Measurements from ENCODE around the gene VPS45.
"Not testable (repeated sequence)": the region's sequence is repeated elsewhere in the genome, so short reads cannot be mapped to it uniquely, and the experiment has no call there.

The VPS45 gene

GRCh38 chr1:150067184-150068108 lies at the start of gene VPS45:
VPS45 (plus strand) TSS chr1:150067776; CDS start chr1:150067858, 82 bp downstream.
- DNase-seq (ENCODE audit: low spot score), result peak; percentile 84

GRCh38 chr1:150018165-150018564 lies 49.4 kb upstream of the VPS45 start:
- no peak for DNase-seq (ENCODE audit: low spot score)

DNA sequence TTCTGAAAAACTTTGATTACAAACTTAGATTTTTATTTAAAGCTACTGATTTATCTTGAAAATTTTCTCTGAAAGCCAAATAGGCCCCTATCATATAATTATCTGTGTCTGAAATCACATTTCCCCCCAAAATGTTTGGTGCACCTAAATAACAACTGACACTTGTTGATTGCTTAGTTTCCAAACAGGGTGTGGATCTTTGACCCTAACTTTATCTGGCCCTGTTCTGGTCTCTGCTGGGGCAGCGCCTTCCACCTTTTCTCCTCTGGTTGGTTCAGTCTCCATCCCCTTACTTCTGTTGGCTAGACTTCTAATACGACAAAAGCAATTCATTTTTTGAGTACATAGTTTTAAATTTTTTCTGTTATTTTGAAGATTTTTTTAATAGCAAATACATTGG lies 46.9 kb upstream of the VPS45 start:
- DNase-seq (ENCODE audit: low spot score), result no peak

DNA sequence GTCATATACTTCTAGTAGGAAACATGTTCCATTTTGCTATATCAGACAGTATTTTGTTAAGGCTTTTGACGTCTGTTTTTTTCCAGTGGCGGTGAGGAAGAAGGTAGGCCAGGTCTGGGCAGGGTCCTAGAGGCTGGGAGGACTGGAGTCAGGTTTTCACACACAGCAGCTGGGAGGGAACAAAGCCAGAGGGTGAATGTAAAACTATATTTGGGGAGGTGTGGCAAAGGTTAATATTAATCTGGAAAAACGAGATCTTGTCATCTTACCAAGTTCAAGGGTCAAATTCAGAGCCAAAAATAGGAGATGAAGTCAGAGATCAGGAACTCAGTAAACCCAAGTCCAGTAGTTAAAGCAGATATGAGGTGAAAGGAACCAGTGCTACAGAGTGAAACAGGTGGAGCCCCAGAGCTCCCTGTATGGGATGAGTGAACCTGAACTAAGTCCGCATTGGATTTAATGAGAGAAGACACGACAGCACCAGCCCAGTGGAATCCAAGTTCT lies 46.3 kb upstream of the VPS45 start:
- no peak for DNase-seq (ENCODE audit: low spot score)

DNA sequence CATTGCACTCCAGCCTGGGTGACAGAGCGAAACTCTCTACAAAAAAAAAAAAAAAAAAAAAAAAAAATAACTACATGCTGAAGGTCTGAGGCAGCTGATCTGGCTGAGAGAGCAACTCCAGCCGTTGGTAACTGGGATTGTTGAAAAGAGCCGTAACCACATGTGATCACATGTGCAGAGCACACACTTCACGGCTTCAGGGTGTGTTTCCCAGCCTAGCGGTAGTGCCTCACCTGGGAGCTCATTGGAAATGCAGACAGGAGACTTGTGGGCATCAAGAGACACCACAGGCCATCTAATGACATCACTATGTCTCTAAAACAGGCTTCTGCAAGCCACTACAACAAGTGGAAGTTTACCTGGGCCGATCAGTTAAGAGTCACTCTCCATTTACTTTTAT lies 45.2 kb upstream of the VPS45 start:
- no peak for DNase-seq (ENCODE audit: low spot score)

DNA sequence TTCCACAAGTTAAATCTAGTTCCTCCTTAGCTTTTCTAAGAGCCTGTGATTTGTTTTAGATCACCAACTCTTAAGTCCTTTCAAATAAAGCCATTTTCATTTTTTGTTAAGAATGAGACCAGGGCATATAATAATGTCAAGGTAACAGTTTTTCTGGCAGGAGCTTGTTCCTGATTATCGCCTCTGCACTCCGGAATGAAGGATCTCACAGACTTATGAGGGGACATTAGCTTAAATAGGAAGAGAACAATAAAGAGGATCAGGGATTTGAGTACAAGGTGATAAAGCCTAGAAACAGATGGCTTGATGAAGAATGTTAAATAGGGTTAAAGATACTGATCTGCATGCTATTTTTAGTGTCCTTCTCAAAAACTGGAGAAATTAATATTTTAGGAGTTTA lies 43.4 kb upstream of the VPS45 start:
- DNase-seq (ENCODE audit: low spot score), result no peak

DNA sequence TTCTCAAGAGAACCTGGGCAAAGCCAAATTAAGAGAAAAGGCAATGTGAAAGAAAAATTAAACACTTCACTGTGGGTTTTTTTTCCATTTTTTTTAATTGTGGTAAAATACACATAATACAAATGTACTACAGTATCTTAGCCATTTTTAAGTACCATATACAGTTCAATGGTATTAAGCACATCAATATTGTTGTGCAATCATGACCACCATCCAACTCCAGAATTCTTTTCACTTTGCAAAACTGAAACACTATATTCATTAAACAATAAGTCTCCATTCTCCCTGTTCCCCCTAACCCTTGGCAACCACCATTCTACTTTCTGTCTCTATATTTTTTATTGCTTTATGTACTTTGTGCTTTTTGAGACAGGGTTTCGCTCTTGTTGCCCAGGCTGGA lies 39.3 kb upstream of the VPS45 start:
- no peak for DNase-seq (ENCODE audit: low spot score)

DNA sequence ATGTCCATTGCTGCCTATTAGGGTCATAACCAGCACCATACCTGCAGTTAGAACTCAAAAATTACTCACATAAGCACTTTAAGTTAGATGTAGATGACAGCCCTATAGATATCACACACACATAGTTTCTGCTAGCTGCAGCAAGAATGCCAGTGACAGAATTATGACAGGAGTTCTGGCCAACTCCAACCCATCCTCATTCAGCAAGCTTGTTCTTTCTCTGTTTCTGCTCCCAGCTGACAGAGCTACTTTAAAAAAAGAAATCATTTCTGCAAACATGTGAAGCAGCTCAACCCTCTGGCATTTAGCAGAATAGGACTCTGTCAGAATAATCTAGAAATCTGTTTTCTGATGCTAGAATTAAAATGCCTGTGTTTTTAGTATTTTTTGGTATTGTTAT lies 33.2 kb upstream of the VPS45 start:
- no peak for DNase-seq (ENCODE audit: low spot score)

DNA sequence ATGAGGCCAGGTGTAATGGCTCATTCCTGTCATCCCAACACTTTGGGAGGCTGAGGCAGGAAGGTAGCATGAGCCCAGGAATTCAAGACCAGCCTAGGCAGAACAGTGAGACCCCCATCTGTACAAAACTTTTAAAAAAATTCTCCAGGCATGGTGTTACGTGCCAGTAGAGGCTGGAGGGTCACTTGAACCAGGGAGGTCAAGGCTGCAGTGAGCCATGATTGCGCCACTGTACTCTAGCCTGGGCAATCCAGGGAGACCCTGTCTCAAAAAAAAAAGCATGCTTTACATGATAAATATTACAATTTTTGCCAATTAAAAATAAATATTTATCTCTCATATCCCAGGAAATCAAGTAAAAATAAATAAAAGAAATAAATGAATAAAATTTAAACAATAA lies 17.6 kb upstream of the VPS45 start:
- DNase-seq (ENCODE audit: low spot score), result no peak

GRCh38 chr1:150051089-150051373 lies 16.5 kb upstream of the VPS45 start:
- DNase-seq (ENCODE audit: low spot score), result no peak

DNA sequence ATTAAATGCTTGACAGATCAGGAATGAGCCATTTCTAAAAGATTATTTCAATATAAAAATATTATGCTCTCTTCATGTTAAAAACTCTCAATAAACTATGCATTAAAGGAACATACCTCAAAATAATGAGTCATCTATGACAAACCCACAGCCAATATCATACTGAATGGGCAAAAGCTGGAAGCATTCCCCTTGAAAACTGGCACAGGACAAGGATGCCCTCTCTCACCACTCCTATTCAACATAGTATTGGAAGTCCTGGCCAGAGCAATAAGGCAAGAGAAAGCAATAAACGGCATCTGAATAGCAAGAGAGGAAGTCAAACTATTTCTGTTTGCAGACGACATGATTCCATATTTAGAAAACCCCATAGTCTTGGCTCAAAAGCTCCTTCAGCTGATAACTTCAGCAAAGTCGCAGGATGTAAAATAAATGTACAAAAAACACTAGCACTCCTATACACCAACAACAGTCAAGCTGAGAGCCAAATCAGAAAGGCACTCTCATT lies 15.6 kb upstream of the VPS45 start:
- not testable (repeated sequence) for DNase-seq (ENCODE audit: low spot score)

GRCh38 chr1:150053926-150054325 lies 13.7 kb upstream of the VPS45 start:
- DNase-seq (ENCODE audit: low spot score), result no peak

- not testable (repeated sequence) for DNase-seq (ENCODE audit: low spot score)
These were observed 12.1 kb upstream of the VPS45 start for GRCh38 chr1:150055507-150055906.

DNA sequence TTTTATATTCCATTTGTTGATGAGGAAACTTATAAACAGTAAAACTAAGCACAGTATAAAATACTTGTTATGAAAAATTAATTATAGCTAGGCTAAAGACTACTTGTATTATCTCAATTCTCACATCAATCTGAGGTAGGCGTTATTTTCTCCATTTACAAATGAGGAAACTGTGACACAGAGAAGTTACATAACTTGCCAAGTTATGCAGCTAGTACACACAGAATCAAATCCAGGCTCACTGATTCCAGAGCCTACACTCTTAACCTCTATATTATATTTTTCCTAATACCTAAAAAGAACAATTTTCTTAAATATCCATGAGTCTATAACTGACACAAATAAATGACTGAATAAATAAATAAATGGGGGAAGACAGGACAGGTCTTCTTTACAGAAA lies 11.2 kb upstream of the VPS45 start:
- no peak for DNase-seq (ENCODE audit: low spot score)

DNA sequence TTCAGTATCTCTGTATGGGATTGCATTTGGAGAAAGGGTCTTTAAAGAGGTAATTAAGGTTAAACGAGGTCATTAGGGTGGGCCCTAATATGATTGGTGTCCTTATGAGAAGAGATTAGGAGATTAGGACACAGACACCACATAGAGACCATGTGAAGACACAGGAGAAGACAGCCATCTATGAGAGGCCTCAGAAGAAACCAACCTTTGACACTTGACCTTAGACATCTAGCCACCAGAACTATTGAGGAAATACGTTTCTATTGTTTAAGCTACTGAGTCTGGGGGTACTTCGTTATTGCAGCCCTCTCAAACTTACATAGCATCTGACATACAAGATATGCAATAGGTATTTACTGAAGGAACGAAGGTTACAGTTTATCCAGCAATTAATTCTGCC lies 7.3 kb upstream of the VPS45 start:
- DNase-seq (ENCODE audit: low spot score), result no peak

GRCh38 chr1:150061632-150062101 lies 5.9 kb upstream of the VPS45 start:
- no peak for DNase-seq (ENCODE audit: low spot score)

DNA sequence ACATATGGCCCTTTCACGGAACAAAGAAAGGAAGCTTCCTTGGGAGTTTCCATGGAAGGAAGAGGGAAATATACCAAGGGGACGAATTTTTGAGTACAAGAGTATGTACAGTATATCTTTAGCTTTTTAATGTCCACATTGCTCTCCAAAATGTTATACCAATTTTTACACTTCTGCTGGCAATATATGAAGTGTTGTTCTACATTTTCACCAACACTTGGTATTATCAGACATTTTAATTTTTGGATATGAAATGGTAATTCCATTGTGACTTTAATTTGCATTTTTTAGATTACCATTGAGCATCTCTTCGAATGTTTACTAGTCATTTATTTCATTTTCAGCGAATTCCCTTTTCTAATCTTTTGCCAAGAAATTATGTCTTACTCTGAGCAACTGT lies 5.5 kb upstream of the VPS45 start:
- no peak for DNase-seq (ENCODE audit: low spot score)

DNA sequence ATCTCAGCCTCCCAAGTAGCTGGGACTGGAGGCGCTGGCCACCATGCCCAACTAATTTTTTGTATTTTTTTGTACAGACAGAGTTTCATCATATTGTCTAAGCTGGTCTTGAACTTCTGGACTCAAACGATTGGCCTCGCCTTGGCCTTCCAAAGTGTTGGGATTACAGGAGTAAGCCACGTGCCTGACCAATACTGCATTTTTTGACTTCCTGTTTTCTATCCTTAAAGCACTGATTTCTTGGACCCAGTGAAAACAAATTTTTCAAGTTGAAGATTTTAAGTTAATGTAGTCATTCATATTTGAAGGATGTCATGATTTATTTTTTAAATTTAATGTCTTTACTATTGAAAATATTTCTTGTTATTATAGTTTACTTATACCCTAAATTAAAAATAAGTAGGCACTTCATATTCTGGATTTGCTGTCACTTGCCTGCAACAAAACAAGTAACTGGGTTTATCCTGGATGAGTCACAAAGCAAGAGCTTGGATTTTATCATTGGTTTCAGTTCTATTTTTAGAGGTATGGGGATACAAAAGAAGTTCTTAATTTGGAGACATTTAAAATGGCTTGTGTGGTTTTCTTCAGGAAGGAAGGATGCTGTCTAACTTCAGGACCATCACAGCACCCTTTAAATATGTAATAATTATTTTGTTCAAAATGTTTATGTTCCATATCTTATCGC lies 2.2 kb upstream of the VPS45 start:
- no peak for DNase-seq (ENCODE audit: low spot score)

GRCh38 chr1:150066328-150066727 lies 1.2 kb upstream of the VPS45 start:
- no peak for DNase-seq (ENCODE audit: low spot score)

GRCh38 chr1:150066838-150067183 lies 765 bp upstream of the VPS45 start:
- DNase-seq (ENCODE audit: low spot score), result no peak

GRCh38 chr1:150068109-150068435 lies 496 bp downstream of the VPS45 start:
- no peak for DNase-seq (ENCODE audit: low spot score)

DNA sequence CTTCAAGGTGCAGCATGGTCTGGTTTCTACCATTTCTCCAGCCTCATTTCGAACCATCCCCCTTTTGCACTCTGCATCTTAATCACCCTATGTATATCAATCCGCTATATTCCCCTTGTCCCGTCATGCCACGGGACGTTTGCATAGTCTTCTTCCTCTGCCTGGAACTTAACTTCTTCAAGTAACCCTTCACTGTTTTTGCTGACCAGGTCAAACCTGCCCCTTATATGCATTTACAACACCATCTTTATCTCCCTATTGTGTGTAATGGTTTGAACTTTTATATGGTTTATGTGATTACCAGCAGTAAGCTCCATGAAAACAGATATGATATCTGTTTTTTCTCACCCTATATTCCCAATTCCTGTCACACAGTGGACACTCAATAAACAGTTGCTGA lies 2.3 kb downstream of the VPS45 start:
- DNase-seq (ENCODE audit: low spot score), result no peak

DNA sequence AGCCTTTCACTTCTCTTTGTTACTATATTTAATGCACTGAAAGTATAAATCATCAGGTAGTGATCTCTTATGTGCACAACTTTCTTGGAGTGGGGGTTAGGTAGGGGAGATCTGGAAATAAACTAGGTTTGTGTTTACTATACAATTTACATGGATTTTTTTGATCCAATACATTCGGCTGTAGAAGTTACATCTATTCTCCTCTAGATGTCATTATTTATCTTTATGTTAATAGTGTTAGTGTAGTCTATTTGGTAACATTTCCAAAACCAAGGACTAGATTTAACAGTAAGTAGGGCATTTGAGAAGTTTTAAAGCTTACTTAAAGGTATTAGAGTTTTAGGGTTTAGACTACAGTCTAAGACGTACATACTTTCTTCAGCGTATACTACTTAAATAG lies 5.4 kb downstream of the VPS45 start:
- peak; percentile 39 for DNase-seq (ENCODE audit: low spot score)

Data from CD4-positive, alpha-beta T cell treated with Interleukin-2 at 100 ng/mL for 4 hours (primary cell).